ENCODE data around the gene BRD4.

Gene BRD4

GRCh38 chr19:15225760-15226159 lies 106.6 kb downstream of the BRD4 start:
- no peak for DNase-seq (ENCODE audit: low read depth)

- DNase-seq (ENCODE audit: low read depth) = no peak
Observed at GRCh38 chr19:15223649-15224361, 108.5 kb downstream of the BRD4 start.

- peak; percentile 46 for DNase-seq (ENCODE audit: low read depth)
Observed at GRCh38 chr19:15222738-15223648, 109.3 kb downstream of the BRD4 start.

GRCh38 chr19:15220833-15221232 lies 111.5 kb downstream of the BRD4 start:
- no peak for DNase-seq (ENCODE audit: low read depth)

- no peak for DNase-seq (ENCODE audit: low read depth)
Observed at GRCh38 chr19:15218501-15218900, 113.8 kb downstream of the BRD4 start.

GRCh38 chr19:15216363-15216762 lies 116.0 kb downstream of the BRD4 start:
- no peak for DNase-seq (ENCODE audit: low read depth)

GRCh38 chr19:15213715-15214381 lies 118.5 kb downstream of the BRD4 start:
- DNase-seq (ENCODE audit: low read depth) = no peak

GRCh38 chr19:15212711-15213110 lies 119.6 kb downstream of the BRD4 start:
- DNase-seq (ENCODE audit: low read depth) = no peak

GRCh38 chr19:15210323-15210781 lies 122.0 kb downstream of the BRD4 start:
- DNase-seq (ENCODE audit: low read depth) = no peak

- no peak for DNase-seq (ENCODE audit: low read depth)
Observed at GRCh38 chr19:15201374-15202023, 130.8 kb downstream of the BRD4 start.

GRCh38 chr19:15200553-15201364 lies 131.6 kb downstream of the BRD4 start, which contains the start of gene NOTCH3:
Gene NOTCH3 (minus strand): TSS chr19:15200995. CDS start chr19:15200905, 90 bp downstream.
- DNase-seq (ENCODE audit: low read depth) = no peak

GRCh38 chr19:15199661-15200552 lies 132.4 kb downstream of the BRD4 start:
- DNase-seq (ENCODE audit: low read depth) = no peak

GRCh38 chr19:15198951-15199660 lies 133.2 kb downstream of the BRD4 start:
- no peak for DNase-seq (ENCODE audit: low read depth)

- DNase-seq (ENCODE audit: low read depth) = no peak
Observed at GRCh38 chr19:15197942-15198341, 134.4 kb downstream of the BRD4 start.

GRCh38 chr19:15197275-15197941 lies 134.9 kb downstream of the BRD4 start:
- no peak for DNase-seq (ENCODE audit: low read depth)

- DNase-seq (ENCODE audit: low read depth) = no peak
Observed at GRCh38 chr19:15196360-15197005, 135.9 kb downstream of the BRD4 start.

GRCh38 chr19:15195371-15196334 lies 136.7 kb downstream of the BRD4 start:
- DNase-seq (ENCODE audit: low read depth) = no peak
